Retinal pigment epithelial cell (primary cell): ENCODE data around the gene CDK14.

Source experiments
- DNase-seq: peaks from one replicate; pipeline ENCODE4 v3.0.0-alpha.2; 2010; ENCODE audit warnings: low read depth
- H3K4me3 ChIP-seq: 2 replicates; pipeline ENCODE4 v1.5.1; 2011; ENCODE audit warnings: mild to moderate bottlenecking, low read length, control low read depth, moderate library complexity
- CTCF ChIP-seq: conservative IDR thresholded peaks from 2 replicates; pipeline ENCODE4 v1.5.1; 2011; ENCODE audit warnings: low read depth, low read length, control low read depth, inconsistent platforms

The CDK14 gene

GRCh38 chr7:90688810-90689209 is 92.7 kb downstream of the CDK14 start:
- DNase-seq, result no peak
- no peak overlapping the region for H3K4me3 ChIP-seq
- no peak for TF ChIP-seq CTCF

DNA sequence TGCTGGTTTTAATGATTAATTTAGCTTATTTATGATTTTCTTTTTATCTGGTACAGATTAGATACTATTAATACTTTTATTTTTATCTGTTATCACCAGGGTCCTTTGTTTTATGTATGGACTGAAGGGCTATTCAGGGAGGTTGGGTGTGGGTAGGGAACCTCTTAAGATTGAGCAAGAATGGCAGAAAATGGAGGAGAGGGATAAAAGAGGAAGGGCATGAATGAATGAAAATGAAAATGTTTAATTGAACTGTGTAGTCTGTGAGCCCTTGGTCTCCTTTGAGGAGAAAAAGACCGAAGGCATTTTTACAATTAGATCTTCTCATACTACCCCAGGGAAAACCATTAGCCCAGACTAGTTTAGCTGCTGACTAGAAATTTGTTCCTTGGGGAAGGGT is 93.1 kb downstream of the CDK14 start:
- H3K4me3 ChIP-seq, result no peak overlapping the region
- DNase-seq, result no peak
- TF ChIP-seq CTCF, result no peak

DNA sequence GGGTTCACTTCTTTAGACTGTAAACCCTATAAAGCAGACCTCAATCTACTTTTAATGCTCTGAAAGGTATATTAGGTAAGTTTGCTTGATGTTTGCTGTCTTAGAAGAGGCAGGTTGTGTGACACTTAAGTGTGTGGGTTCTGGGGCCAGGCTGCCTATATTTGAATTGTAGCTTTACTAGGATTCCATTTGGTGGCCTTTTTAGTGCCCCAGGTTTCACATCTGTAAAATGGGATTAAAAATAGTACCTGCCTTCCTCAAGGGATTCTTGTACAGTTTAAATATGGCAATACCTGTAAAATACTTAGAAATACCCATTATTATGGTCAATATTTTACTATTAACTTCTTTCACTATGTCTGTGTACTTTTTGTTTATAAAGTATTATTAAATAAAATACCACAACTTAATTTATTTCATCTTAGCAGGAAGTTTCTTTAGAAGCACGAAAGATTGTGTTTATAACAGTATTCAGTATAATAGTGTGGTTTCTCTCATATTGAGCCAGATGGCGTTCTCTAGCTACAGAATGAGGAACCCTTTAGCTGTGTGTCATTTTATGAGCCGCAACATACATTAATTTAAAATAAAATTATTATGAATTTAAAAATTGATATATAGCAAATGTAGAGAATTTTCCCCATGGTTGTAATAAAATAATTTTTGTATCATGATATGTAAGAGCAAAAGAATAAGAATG is 94.2 kb downstream of the CDK14 start:
- no peak for TF ChIP-seq CTCF
- DNase-seq, result no peak
- no peak overlapping the region for H3K4me3 ChIP-seq

- no peak overlapping the region for H3K4me3 ChIP-seq
- no peak for TF ChIP-seq CTCF
- DNase-seq, result no peak
Observed at GRCh38 chr7:90692396-90692795, 96.3 kb downstream of the CDK14 start.

DNA sequence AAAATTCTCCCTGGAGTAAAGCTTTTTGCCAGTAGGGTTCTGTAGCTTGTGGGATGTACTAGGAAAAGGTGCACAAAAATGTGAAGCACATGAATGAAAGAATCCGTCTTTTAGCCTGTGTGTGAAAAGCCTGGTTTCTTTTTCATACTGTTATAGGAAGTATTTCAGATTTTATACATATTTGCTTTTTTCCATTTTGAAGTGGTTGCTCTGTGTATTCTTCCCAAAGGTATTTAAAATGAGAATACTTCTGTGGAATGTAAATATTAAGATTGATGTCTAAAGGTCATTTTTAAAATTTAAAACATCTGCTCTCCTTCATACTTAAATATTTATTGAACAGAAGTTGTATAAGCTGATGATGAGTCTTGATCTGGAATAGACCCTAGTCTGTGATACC is 96.8 kb downstream of the CDK14 start:
- no peak for DNase-seq
- H3K4me3 ChIP-seq, result no peak overlapping the region
- no peak for TF ChIP-seq CTCF

DNA sequence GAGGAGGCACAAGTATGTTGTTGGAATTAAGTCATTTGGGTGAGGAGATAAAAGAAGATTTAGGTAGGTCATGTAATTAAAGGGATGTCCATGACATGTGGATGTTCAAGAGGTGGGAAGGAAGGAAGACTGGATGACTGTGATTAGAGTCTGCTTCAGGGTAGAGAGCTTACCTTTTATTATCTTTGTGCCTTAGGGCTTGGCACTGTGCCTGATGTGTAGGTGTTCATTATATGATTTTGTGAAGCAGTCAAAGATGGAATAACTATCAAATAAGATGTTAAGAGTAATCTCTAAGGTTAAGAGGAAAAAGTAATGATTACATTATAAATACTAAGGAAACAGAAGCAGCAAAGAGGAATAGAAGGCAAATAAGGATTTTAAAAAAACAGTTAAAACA is 97.8 kb downstream of the CDK14 start:
- no peak overlapping the region for H3K4me3 ChIP-seq
- no peak for DNase-seq
- TF ChIP-seq CTCF, result no peak

DNA sequence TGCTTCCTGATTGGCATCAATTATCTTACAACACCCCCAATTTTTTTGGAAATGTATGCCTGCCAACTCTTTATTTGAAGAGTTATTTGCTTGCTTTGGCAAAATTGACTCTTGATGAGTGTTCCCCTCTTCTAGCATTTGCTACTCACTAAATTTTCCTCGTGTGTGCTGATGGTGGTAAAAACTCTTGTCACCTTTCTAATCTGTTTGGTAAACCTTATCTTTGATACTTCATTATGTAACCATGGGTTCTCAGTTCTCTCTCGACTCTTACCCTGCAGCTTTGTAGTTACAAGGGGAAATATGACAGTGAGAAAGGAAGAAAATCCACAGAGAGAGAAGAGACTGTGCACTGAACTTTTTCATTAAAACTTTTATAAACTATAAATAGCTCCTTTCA is 102.5 kb downstream of the CDK14 start:
- DNase-seq, result no peak
- no peak for TF ChIP-seq CTCF
- H3K4me3 ChIP-seq, result no peak overlapping the region
